ENCODE data around the gene THEM4. TPM values are rescaled to one million over a fixed set of nuclear protein-coding genes. Genes with fewer than 3 reads are reported as not detected.

THEM4 gene
- total RNA-seq (2014; rRNA removed; shearing (Covaris generic)), result 9.5 and 11.2 TPM in 2 replicates

GRCh38 chr1:151909167-151910149 lies at the start of gene THEM4:
TSS of gene THEM4 (minus strand) at chr1:151909511. CDS start at chr1:151909458, 53 bp downstream.
- DNase-seq (ENCODE audit: low spot score), result peak; percentile 90

DNA sequence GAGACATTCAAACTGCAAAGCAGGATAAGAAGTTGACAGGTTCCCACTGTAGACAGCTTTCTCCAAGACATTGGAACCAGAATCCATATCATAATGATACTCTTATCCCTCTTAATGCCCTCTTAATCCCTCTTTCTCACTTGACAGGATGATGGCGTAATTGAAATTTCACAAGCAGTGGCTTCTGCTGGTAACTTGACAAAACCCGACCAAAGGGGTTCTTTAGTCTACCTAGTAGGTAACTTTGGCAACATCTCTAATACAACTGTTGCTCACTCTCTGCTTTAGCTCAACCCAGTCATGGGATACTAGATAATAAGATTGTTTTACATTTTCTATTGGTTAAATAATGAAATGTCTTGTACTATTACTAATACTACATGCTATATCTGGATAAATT lies 49.6 kb upstream of the THEM4 start:
- no peak for DNase-seq (ENCODE audit: low spot score)

- DNase-seq (ENCODE audit: low spot score), result no peak
These were observed 47.7 kb upstream of the THEM4 start for GRCh38 chr1:151956957-151957497.

GRCh38 chr1:151953409-151954094 lies 44.2 kb upstream of the THEM4 start:
- no peak for DNase-seq (ENCODE audit: low spot score)

- no peak for DNase-seq (ENCODE audit: low spot score)
These were observed 43.5 kb upstream of the THEM4 start for GRCh38 chr1:151952811-151953210.

DNA sequence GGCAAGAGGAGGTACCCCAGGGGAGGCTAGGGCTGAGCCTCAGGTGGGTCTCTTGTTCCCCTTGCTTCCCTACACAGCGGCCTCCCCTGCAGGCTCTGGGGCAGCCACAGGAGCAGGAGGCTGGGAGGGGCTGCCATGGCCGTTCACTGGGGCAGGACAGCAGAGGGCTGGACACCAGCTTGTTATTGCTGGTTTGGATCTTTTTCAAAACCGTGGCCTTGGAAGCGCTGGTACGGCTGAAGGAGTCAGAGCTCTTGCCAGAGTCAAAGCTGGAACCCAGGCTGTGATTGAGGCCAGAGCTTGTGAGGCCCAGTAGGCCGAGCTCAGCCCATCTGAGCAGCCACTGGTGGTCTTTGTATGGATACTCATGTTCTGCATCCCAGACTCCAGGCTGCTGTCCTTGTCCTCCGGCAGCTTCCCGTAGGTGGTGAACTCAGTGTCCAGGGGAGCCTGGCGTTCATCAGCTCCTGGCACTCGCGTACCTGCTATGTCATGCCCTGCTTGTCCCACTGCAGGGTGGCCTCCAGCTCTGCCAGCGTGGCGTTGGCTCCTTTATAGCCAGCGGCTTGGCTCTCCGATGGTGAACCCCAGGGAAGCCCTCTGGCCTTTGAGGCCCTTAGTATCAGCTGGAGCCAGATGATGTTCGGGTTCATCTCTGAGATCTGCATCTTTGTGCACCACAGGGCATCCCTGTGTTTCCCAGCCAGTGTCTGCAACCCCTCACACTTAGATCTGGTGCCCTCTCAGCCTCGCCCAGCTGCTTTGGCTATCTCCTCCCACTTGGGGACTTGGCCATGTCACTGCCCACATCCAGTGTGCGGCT lies 40.3 kb upstream of the THEM4 start:
- DNase-seq (ENCODE audit: low spot score), result no peak

GRCh38 chr1:151948506-151948905 lies 39.2 kb upstream of the THEM4 start:
- no peak for DNase-seq (ENCODE audit: low spot score)

DNA sequence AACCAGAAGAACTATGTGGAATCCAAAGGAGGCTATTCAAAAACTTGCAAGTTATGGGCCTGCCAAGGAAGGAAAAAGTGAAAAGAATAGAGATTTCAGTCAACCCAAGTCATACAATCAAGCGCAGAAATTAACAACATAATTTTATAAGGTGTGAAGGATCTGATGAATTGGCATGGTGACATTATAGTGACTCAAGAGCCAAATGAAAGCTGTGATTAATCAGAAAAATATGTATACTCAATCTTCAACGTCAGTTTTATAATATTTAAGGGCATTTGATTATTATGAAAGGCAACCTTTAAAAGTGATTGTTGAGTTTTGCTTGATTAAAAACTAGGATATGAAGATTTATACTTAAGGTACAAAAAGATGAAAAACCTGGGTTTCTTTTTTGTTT lies 37.8 kb upstream of the THEM4 start:
- peak; percentile 36 for DNase-seq (ENCODE audit: low spot score)

DNA sequence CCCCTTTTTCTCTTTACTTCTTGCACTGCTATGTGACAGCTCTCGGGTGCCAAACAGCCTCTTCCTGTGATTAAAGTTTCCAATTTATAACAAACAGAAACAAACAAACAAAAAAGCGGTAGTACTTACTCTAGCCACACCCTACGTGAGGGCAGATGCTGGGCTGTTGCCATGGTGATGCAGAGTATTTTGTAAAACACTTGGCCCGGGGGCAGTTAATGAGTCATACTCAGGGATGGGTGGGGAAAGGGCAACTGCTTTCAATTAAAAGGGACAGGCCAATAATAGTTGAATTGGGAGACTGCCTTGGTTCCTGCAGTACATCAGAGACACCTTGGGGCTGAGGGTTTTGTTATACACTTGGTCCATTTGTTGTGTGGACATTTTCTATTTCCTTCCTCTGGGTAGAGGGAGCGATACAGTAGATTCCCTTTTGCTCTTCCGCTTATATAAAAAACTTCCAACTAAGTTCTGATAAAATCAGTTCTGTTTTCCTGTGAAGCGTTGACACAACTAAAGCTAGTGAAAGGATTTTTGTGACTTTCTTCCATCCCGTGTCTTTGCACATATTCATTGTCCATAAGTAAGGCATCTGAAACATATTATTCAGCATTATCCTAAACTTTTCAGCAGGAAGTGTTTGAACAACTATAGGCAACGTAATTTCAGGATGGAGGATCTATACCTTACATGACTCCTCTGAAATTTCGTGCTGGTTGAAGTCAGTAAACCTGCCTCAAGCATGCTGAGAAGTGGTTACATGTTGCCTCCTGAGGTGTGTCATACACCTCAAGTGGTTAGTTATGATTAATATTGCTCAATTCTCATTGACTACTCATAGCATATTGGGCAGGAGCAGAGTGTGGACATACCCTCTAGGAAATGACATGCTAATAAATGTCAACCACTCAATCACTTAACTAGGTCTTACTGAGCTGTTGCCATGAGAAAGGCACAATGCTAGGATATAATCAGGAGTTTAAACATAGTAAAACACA lies 36.7 kb upstream of the THEM4 start:
- peak; percentile 95 for DNase-seq (ENCODE audit: low spot score)

DNA sequence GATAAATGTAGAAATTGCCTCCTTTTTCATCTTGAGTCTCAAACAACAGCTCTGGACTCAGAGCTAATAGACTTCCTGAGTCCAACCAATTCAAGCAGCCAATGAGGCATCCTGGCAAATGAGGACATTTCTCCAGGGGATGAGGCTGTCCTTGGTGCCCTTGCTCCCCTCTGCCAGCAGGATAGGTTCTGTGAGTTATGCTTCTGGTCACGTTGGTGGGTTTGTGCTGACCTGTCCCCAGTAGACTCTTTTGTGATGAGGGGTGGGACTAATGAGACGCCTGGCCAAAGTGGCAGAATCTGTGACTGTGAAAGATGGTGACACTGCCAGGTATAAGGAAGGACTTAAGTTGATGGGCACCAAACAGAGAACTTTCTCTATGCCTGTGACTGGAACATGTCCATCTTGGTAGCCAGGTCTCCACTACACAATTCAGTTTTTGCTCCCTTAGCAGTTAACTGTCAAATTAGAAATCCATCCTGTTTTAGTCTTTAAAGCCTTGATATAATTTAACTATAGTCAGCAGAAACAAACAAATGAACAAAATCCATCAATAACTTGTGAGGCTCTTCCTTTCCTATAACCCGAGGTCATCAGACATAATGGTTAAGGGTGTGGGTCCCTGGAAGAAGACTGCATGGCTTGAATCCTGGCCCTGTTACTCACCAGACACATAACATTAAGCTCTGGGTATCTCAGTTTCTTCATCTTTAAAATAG lies 35.7 kb upstream of the THEM4 start:
- DNase-seq (ENCODE audit: low spot score), result no peak

GRCh38 chr1:151944126-151944856 lies 35.0 kb upstream of the THEM4 start:
- DNase-seq (ENCODE audit: low spot score), result no peak

- no peak for DNase-seq (ENCODE audit: low spot score)
These were observed 34.3 kb upstream of the THEM4 start for GRCh38 chr1:151943591-151943990.

DNA sequence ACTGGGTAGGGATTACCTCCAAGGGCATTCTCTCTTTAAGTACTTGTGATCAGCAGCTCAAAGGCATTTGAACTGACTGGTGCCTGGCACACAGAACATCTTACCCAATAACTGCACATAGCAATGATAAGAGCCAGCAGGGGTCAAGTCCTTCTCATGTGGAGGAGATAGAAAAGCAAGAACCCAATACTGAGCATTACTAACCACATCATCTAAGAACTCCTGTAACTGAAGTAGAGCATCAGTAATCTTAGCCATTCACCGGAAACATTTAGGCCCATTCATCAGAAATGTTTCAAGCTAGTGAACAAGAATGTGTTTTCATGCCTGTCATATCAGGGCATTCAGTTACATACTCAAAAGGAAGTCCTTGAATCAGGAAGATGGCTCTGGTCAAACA lies 33.6 kb upstream of the THEM4 start:
- DNase-seq (ENCODE audit: low spot score), result no peak

- no peak for DNase-seq (ENCODE audit: low spot score)
These were observed 31.2 kb upstream of the THEM4 start for GRCh38 chr1:151940541-151940940.

DNA sequence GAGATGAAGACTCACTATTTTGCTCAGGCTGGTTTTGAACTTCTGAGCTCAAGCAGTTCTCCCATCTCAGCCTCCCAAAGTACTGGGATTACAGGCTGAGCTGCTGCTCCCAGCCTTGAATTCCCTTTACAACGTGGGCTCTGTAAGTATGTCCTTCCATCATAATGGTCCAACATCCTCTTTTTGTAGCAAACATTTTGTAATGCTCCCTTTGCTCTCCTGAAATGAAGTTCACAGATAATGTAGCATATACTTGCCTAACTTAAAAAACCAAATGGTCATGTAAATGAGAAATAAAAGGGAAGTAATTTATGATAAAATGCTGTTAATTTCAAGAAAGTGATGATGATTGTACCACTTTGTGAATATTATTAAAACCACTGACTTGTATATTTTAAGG lies 30.5 kb upstream of the THEM4 start:
- no peak for DNase-seq (ENCODE audit: low spot score)

DNA sequence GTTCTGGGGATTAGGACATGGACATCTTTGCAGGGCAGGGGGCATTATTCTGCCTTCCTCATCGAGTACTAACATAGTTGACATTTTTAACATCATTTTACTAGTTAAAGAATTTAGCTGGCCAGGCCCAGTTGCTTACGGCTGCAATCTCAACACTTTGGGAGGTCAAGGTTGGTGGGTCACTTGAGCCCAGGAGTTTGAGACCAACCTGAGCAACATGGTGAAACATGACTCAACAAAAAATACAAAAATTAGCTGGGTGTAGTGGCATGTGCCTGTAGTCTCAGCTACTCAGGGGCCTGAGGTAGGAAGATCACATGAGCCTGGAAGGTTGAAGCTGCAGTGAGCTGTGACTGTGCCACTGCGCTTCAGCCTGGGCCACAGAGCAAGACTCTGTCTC lies 29.8 kb upstream of the THEM4 start:
- no peak for DNase-seq (ENCODE audit: low spot score)

GRCh38 chr1:151936653-151937052 lies 27.3 kb upstream of the THEM4 start:
- DNase-seq (ENCODE audit: low spot score), result no peak

DNA sequence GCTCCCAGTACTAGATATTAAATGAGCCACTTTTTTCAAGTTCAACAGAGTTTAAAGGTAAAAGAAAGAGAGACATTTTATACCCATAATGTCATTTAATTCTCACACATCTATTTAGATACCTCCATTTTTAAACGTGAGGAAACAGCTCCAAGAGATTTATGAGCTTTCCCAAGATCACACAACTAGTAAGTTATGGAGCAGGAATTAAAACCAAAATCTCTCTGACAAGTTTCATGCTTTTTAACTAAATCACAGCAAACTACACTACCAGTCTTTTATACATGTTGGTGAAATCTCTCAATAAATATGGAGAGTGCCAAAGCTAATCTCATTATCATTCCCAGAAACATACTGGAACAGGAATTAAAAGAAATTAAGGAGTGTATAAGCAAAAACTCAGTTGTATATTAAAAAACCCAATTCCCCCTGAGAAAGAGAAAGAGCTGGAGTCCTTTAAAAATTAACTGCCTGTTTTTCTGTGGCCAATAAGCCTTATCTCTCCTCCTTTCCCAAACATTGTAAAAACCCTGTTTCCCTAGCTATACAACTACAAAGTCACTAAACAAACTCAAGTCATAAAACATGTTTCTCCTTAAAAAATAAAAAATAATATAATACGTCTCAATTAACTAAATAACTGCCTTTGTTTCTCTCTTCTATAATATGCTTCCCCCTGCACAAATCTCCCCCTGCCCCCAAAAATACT lies 26.7 kb upstream of the THEM4 start:
- DNase-seq (ENCODE audit: low spot score), result no peak

Measured in A172 (cell line).